Neural progenitor cell (in vitro differentiated cells): ENCODE measurements around the gene EDAR.

Experiments used
- EZH2 ChIP-seq: fragments of 200-600 bp; sonication (generic); IDR thresholded peaks from 2 replicates; pipeline ENCODE4 v1.6.1; 2017; ENCODE audit warnings: antibody characterized with exemption, mild to moderate bottlenecking, moderate library complexity
- EZH2phosphoT487 ChIP-seq: fragments of 200-600 bp; sonication (generic); IDR thresholded peaks from 2 replicates; pipeline ENCODE4 v1.6.1; 2017; ENCODE audit warnings: antibody characterized with exemption
- TF ChIP-seq, protein P1 (sequence below): fragments of 200-600 bp; sonication (generic); IDR thresholded peaks from 2 replicates; pipeline ENCODE4 v1.5.1; 2017; ENCODE audit warnings: antibody characterized with exemption, mild to moderate bottlenecking

- TF ChIP-seq, protein P1, sequence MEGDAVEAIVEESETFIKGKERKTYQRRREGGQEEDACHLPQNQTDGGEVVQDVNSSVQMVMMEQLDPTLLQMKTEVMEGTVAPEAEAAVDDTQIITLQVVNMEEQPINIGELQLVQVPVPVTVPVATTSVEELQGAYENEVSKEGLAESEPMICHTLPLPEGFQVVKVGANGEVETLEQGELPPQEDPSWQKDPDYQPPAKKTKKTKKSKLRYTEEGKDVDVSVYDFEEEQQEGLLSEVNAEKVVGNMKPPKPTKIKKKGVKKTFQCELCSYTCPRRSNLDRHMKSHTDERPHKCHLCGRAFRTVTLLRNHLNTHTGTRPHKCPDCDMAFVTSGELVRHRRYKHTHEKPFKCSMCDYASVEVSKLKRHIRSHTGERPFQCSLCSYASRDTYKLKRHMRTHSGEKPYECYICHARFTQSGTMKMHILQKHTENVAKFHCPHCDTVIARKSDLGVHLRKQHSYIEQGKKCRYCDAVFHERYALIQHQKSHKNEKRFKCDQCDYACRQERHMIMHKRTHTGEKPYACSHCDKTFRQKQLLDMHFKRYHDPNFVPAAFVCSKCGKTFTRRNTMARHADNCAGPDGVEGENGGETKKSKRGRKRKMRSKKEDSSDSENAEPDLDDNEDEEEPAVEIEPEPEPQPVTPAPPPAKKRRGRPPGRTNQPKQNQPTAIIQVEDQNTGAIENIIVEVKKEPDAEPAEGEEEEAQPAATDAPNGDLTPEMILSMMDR, result no peak
- TF ChIP-seq EZH2phosphoT487 (no peak), EZH2 (no peak)
These were observed 19.2 kb downstream of the EDAR start for GRCh38 chr2:108969856-108970255.
